ENCODE data around the gene FAM53B. TPM values are rescaled to one million over a fixed set of nuclear protein-coding genes. Genes with fewer than 3 reads are reported as not detected.

FAM53B gene
- total RNA-seq, 1 experiment from 2014 or later = 11.2 TPM

DNA sequence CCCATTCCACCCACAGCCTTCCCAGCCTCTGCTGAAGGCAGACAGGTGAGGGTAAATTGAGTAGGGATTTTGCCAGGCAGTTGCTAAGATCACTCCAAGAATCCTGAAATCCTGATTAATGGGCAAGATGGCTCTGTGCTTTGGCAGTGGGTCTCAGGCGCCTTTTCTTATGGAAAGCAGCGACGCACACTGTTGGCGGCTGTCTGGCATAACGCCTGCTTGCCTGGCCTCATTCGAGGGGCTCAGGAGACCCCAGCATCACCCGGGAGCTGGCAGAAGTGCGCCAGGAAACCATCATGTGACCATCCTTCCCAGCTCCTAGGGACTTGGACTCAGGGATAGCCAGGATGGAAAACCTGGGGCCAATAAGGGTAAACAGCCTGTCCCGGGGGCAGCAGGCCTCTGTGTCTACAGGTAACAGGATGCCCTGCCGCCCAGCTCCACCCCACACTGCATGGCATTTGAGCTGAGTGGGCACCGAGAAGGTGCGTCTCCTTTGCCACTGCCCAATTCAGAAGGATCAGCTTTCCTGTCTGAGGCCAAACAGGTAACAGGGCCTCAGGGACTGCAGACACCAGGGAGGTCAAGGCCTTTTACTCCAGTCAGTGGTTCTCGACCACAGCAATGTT, 98.6 kb downstream of the FAM53B start:
- peaks cover 10% of the 10 kb centered on the region for H3K4me1 Mint-ChIP-seq (ENCODE audit: low read depth, unreplicated experiment)
- no peaks in the 10 kb centered on the region for H3K27me3 Mint-ChIP-seq (ENCODE audit: unreplicated experiment)
- no peak overlapping the region for H3K27ac Mint-ChIP-seq (ENCODE audit: unreplicated experiment)
- H3K36me3 Mint-ChIP-seq (ENCODE audit: insufficient read depth, unreplicated experiment) = no peaks in the 10 kb centered on the region
- CTCF ChIA-PET = no interaction called here
- DNase-seq = no peak
- no peak overlapping the region for H3K4me3 Mint-ChIP-seq (ENCODE audit: low read depth, unreplicated experiment)
- intact Hi-C loops (cut with micrococcal nuclease; ENCODE audit: unreplicated experiment) = no loop called here
- TF ChIP-seq CTCF (IDR thresholded peaks at IDR 0.05; ENCODE audit: unreplicated experiment) = no peak
- no TSS peak for BruUV-seq (replicated peaks)
- H3K9me3 Mint-ChIP-seq (ENCODE audit: low read depth, unreplicated experiment) = no peaks in the 10 kb centered on the region

- Mint-ChIP-seq H3K27ac (ENCODE audit: unreplicated experiment) (no peak overlapping the region), H3K9me3 (ENCODE audit: low read depth, unreplicated experiment) (no peaks in the 10 kb centered on the region), H3K36me3 (ENCODE audit: insufficient read depth, unreplicated experiment) (no peaks in the 10 kb centered on the region), H3K4me1 (ENCODE audit: low read depth, unreplicated experiment) (peaks cover 10% of the 10 kb centered on the region), H3K4me3 (ENCODE audit: low read depth, unreplicated experiment) (no peak overlapping the region), H3K27me3 (ENCODE audit: unreplicated experiment) (no peaks in the 10 kb centered on the region)
- intact Hi-C loops (cut with micrococcal nuclease; ENCODE audit: unreplicated experiment) = no loop called here
- no peak for TF ChIP-seq CTCF (IDR thresholded peaks at IDR 0.05; ENCODE audit: unreplicated experiment)
- CTCF ChIA-PET = no interaction called here
- BruUV-seq (replicated peaks) = no TSS peak
- no peak for DNase-seq
These were observed 99.3 kb downstream of the FAM53B start for GRCh38 chr10:124644771-124645415.

GRCh38 chr10:124644236-124644635, 99.9 kb downstream of the FAM53B start:
- Mint-ChIP-seq H3K36me3 (ENCODE audit: insufficient read depth, unreplicated experiment) (no peaks in the 10 kb centered on the region), H3K9me3 (ENCODE audit: low read depth, unreplicated experiment) (no peaks in the 10 kb centered on the region), H3K27ac (ENCODE audit: unreplicated experiment) (no peak overlapping the region), H3K4me3 (ENCODE audit: low read depth, unreplicated experiment) (no peak overlapping the region), H3K4me1 (ENCODE audit: low read depth, unreplicated experiment) (peaks cover 10% of the 10 kb centered on the region), H3K27me3 (ENCODE audit: unreplicated experiment) (no peaks in the 10 kb centered on the region)
- intact Hi-C loops (cut with micrococcal nuclease; ENCODE audit: unreplicated experiment) = no loop called here
- no peak for DNase-seq
- BruUV-seq (replicated peaks) = no TSS peak
- TF ChIP-seq CTCF (IDR thresholded peaks at IDR 0.05; ENCODE audit: unreplicated experiment) = no peak
- CTCF ChIA-PET = no interaction called here

DNA sequence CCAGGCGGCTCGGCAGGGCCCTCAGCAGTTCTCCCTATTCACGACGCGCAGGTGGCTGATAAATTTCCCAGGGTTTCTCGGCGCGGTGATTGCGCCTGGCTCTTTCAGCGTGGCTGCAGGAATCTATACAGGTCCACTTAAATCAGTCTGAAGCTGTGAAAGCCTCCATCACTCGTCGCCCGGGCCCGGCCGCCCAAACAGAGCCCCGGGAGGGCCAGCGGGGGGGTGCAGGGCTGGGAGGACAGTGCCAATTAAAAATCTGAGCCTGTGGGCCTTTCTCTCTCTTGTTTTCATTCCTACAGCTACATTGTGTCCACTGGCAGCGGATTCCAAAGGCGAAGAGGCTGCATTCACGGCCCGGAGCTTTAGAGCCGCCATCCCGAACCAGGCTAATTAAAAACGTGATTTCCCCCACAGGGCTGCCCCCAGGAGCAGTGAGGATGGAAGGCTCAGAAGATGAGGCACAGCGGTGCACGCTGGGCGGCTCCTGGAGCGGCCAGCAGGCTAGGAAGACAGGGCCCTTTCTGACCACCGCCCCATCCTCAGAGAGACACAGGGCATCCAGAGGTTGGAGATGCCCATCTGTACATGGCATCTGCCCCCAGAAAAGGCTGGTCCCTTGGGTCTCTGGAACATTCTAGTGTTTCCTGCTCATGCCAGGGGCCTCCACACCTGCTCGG, 100.7 kb downstream of the FAM53B start:
- no TSS peak for BruUV-seq (replicated peaks)
- DNase-seq = no peak
- H3K4me3 Mint-ChIP-seq (ENCODE audit: low read depth, unreplicated experiment) = no peak overlapping the region
- CTCF ChIA-PET = interaction anchor here (0.8 kb wide), 1 partner anchor 16 kb away, joined by 3 read pairs; no protein-coding TSS in a partner anchor
- no peaks in the 10 kb centered on the region for H3K27me3 Mint-ChIP-seq (ENCODE audit: unreplicated experiment)
- no peaks in the 10 kb centered on the region for H3K9me3 Mint-ChIP-seq (ENCODE audit: low read depth, unreplicated experiment)
- intact Hi-C loops (cut with micrococcal nuclease; ENCODE audit: unreplicated experiment) = no loop called here
- no peak overlapping the region for H3K27ac Mint-ChIP-seq (ENCODE audit: unreplicated experiment)
- TF ChIP-seq CTCF (IDR thresholded peaks at IDR 0.05; ENCODE audit: unreplicated experiment) = no peak
- H3K4me1 Mint-ChIP-seq (ENCODE audit: low read depth, unreplicated experiment) = peaks cover 10% of the 10 kb centered on the region
- no peaks in the 10 kb centered on the region for H3K36me3 Mint-ChIP-seq (ENCODE audit: insufficient read depth, unreplicated experiment)

Data from Calu3 (cell line).